ENCODE results near the gene WHAMM. TPM values are rescaled to one million over a fixed set of nuclear protein-coding genes. Genes with fewer than 3 reads are reported as not detected.

The WHAMM gene
- polyA plus RNA-seq, 2 of the 4 experiments (the other 2 are of a cell fraction) = 5.1 to 5.6 TPM

DNA sequence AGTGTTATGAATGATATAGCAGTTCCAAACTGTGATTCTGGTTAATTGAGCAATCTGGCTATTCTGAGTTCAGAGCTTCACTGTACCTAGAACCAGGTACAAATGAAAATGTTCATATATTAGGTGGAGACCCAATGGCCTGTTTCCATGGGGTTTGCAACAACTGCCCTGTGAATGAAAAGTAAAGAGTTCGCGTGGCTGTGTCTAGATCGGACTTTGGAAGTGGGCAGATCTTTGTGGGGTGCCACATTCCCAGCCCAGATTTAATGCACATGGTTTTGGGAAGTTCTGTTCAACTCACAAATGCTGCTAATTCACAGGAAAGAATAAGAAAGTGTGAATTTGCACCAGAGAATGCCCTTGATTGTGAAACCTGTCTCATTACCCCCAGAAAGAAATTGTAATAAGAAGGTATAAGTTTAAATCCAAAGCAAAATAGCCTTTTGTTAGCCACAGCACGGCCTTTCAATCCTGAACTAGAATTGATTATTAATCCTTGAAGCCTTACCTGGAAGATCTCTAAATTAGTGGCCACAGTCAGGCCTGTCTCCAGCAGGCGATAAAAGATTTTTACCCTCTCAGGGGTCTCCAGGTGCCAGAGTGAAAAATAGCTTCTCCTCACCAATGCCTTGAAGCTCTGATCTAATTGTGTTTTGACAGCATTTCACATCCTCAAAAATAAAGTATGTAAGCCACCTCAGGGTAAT lies 22.6 kb downstream of the WHAMM start:
- no peak for FAIRE-seq
- 87% methylated on average over 5 of the region's 5 CpGs for WGBS (ENCODE audit: missing lambda C conversion rate)
- Histone ChIP-seq H3K4me1 (peaks cover 27% of the 10 kb centered on the region), H3K9me3 (no peaks in the 10 kb centered on the region), H3K4me2 (peak overlapping the region; percentile 55), H3K27ac (peak overlapping the region in 1 of 2 experiments; percentile 24; a peak in 2 of 6 replicates), H3K4me3 (no peak overlapping the region)
- no peak for DNase-seq (ENCODE audit: low read depth in 1 of 2, low spot score in 1 of 2)
- ChIA-PET CTCF (interaction anchor here (0.9 to 1.3 kb wide), 4 partner anchors 9 to 82 kb away, joined by 3 to 6 read pairs (median 4); no protein-coding TSS in a partner anchor), POLR2A (interaction anchor here (0.7 to 1.6 kb wide), 4 partner anchors 22 to 292 kb away, joined by 3 to 6 read pairs (median 4); partner anchors contain the start of genes RAMAC and RPS17)
- TF ChIP-seq FOSL2 (IDR thresholded peaks at IDR 0.05) = no peak
- TF ChIP-seq FOSL2 (CRISPR knock-in tag; IDR thresholded peaks at IDR 0.05) = no peak
- TF ChIP-seq, protein P1, sequence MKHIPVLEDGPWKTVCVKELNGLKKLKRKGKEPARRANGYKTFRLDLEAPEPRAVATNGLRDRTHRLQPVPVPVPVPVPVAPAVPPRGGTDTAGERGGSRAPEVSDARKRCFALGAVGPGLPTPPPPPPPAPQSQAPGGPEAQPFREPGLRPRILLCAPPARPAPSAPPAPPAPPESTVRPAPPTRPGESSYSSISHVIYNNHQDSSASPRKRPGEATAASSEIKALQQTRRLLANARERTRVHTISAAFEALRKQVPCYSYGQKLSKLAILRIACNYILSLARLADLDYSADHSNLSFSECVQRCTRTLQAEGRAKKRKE (CRISPR knock-in tag; IDR thresholded peaks at IDR 0.05; ENCODE audit: low read depth) = no peak
- no peak for TF ChIP-seq HEYL (CRISPR knock-in tag; IDR thresholded peaks at IDR 0.05)
- TF ChIP-seq JUN (IDR thresholded peaks at IDR 0.05) = no peak
- no peak for TF ChIP-seq HOXA7 (CRISPR knock-in tag; IDR thresholded peaks at IDR 0.05)
- TF ChIP-seq RARB (CRISPR knock-in tag; IDR thresholded peaks at IDR 0.05) = no peak
- TF ChIP-seq ZNF302 (CRISPR knock-in tag; IDR thresholded peaks at IDR 0.05) = no peak
- no peak for TF ChIP-seq NPAS2 (CRISPR knock-in tag; IDR thresholded peaks at IDR 0.05; ENCODE audit: borderline replicate concordance)
- ATAC-seq = peak in 1 of 2 experiments; percentile 43; a peak in 4 of 6 replicates

DNA sequence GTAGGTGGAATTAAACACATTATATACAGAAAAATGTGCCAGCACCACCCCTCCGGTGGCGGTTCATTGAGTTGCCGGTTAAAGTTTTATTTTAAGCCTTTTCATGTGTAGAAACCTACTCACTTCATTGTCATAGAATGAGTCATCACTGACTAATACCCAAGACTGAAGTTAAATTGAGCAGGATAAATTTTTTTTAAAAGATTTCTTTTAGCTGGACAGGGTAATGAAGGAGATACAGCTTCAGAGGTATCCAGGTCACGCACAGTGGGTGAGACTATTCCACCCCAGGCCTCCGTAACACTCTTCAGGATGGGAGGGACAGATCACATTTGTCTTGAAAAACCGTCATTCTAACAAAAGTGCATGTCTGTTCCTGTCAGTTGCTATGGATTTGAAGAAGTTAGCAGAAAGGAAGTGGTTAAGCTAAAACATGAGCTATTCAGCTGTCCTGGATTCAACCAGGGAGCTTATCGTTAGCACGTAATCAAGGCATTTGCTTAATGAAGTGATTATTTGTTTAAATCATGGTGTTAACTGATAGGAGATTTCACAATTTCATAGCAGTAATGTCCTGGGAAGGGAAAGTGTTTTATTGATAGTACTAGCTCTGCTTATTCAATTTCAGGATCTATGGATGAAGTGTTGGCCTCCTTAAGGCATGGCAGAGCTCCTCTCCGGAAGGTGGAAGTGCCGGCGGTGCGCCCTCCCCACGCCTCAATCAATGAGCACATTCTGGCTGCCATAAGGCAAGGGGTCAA lies 23.4 kb downstream of the WHAMM start:
- Histone ChIP-seq H3K4me2 (peak overlapping the region; percentile 55), H3K27ac (peak overlapping the region in 1 of 2 experiments; percentile 51; a peak in 3 of 6 replicates)
- 65% methylated on average over 13 of the region's 13 CpGs for WGBS (ENCODE audit: missing lambda C conversion rate)

DNA sequence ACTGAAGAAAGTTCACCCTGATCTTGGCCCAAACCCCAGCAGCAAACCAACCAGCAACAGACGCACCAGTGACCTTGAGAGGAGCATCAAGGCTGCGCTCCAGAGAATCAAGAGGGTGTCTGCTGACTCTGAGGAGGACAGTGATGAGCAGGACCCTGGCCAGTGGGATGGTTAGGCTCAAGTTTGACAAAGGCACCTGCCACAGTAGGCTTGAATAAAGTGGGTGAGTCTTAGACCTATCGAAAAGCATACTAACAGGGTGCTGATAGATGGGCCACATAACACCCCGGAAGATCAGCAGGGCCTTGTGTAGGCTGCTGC lies 23.9 kb downstream of the WHAMM start:
- no peak for ATAC-seq
- H3K4me3 ChIP-seq = no peak overlapping the region
- DNase-seq (ENCODE audit: low read depth in 1 of 2, low spot score in 1 of 2) = no peak
- WGBS (ENCODE audit: missing lambda C conversion rate) = 95% methylated on average over 4 of the region's 4 CpGs
- H3K4me2 ChIP-seq = no peak overlapping the region
- no peak for TF ChIP-seq ZSCAN20 (CRISPR knock-in tag; IDR thresholded peaks at IDR 0.05)
- TF ChIP-seq TP53 (CRISPR knock-in tag; IDR thresholded peaks at IDR 0.05) = no peak
- TF ChIP-seq, protein P2, sequence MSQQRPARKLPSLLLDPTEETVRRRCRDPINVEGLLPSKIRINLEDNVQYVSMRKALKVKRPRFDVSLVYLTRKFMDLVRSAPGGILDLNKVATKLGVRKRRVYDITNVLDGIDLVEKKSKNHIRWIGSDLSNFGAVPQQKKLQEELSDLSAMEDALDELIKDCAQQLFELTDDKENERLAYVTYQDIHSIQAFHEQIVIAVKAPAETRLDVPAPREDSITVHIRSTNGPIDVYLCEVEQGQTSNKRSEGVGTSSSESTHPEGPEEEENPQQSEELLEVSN (IDR thresholded peaks at IDR 0.05; ENCODE audit: borderline replicate concordance, low read depth) = no peak
- TF ChIP-seq ZC3H11A (IDR thresholded peaks at IDR 0.05) = no peak
- TF ChIP-seq, protein P3, sequence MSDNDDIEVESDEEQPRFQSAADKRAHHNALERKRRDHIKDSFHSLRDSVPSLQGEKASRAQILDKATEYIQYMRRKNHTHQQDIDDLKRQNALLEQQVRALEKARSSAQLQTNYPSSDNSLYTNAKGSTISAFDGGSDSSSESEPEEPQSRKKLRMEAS (IDR thresholded peaks at IDR 0.05) = no peak
- no peak for TF ChIP-seq HDAC2 (IDR thresholded peaks at IDR 0.05)
- TF ChIP-seq, protein P4, sequence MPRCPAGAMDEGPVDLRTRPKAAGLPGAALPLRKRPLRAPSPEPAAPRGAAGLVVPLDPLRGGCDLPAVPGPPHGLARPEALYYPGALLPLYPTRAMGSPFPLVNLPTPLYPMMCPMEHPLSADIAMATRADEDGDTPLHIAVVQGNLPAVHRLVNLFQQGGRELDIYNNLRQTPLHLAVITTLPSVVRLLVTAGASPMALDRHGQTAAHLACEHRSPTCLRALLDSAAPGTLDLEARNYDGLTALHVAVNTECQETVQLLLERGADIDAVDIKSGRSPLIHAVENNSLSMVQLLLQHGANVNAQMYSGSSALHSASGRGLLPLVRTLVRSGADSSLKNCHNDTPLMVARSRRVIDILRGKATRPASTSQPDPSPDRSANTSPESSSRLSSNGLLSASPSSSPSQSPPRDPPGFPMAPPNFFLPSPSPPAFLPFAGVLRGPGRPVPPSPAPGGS (IDR thresholded peaks at IDR 0.05) = no peak
- TF ChIP-seq HOXA7 (CRISPR knock-in tag; IDR thresholded peaks at IDR 0.05) = no peak
- no peak for TF ChIP-seq EP300 (IDR thresholded peaks at IDR 0.05)
- TF ChIP-seq, protein P5, sequence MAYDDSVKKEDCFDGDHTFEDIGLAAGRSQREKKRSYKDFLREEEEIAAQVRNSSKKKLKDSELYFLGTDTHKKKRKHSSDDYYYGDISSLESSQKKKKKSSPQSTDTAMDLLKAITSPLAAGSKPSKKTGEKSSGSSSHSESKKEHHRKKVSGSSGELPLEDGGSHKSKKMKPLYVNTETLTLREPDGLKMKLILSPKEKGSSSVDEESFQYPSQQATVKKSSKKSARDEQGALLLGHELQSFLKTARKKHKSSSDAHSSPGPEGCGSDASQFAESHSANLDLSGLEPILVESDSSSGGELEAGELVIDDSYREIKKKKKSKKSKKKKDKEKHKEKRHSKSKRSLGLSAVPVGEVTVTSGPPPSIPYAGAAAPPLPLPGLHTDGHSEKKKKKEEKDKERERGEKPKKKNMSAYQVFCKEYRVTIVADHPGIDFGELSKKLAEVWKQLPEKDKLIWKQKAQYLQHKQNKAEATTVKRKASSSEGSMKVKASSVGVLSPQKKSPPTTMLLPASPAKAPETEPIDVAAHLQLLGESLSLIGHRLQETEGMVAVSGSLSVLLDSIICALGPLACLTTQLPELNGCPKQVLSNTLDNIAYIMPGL (CRISPR knock-in tag; IDR thresholded peaks at IDR 0.05; ENCODE audit: borderline replicate concordance) = no peak
- no peaks in the 10 kb centered on the region for H3K9me3 ChIP-seq
- H3K27ac ChIP-seq = peak overlapping the region in 1 of 2 experiments; percentile 51; a peak in 2 of 6 replicates
- peaks cover 20% of the 10 kb centered on the region for H3K4me1 ChIP-seq
- ChIA-PET POLR2A (interaction anchor here (1.0 to 1.6 kb wide), 2 partner anchors 83 to 153 kb away, joined by 4 to 6 read pairs; partner anchors contain the start of gene RAMAC), CTCF (interaction anchor here (0.7 to 1.6 kb wide), 3 partner anchors 16 to 192 kb away, joined by 3 to 9 read pairs (median 6); no protein-coding TSS in a partner anchor)
- FAIRE-seq = no peak

More for the DNA sequence above, 23.4 kb downstream of the WHAMM start:
- H3K4me1 ChIP-seq = peaks cover 25% of the 10 kb centered on the region
- POLR2A ChIA-PET = interaction anchor here (0.6 to 1.6 kb wide), 5 partner anchors 28 to 293 kb away, joined by 3 to 6 read pairs (median 3); partner anchors contain the start of genes C15orf40, RAMAC and RPS17
- TF ChIP-seq FOSL2 (IDR thresholded peaks at IDR 0.05) (peak; percentile 89), FOSL2 (CRISPR knock-in tag; IDR thresholded peaks at IDR 0.05) (peak; percentile 96), POLR2AphosphoS2 (conservative IDR thresholded peaks at IDR 0.05; ENCODE audit: low read length) (no peak), JUNB (IDR thresholded peaks at IDR 0.05) (peak; percentile 81), NR3C1 (IDR thresholded peaks at IDR 0.05) (no peak), SMC3 (IDR thresholded peaks at IDR 0.05) (0 out of 3 replicates have a peak, but pooled peaks have one; percentile 4)
- FAIRE-seq (peak; percentile 7), ATAC-seq (peak; percentile 80 to 82), DNase-seq (ENCODE audit: low read depth in 1 of 2, low spot score in 1 of 2) (peak; percentile 56 to 87)
- H3K4me3 ChIP-seq = no peak overlapping the region
- no peaks in the 10 kb centered on the region for H3K9me3 ChIP-seq
- CTCF ChIA-PET = interaction anchor here (0.9 to 1.3 kb wide), 4 partner anchors 8 to 83 kb away, joined by 3 to 6 read pairs (median 4); no protein-coding TSS in a partner anchor
